SK-N-SH (cell line): ENCODE measurements around the gene SYT1. TPM values are rescaled to one million over a fixed set of nuclear protein-coding genes. Genes with fewer than 3 reads are reported as not detected.
A peak's percentile ranks its signal among the peaks of the same experiment; 100 is the strongest.

Experiments
- CTCF ChIA-PET: fragments of 300-600, 350-600 bp; formaldehyde crosslinking; extraction: SDS; loops from one replicate; lab custom pipeline; 2021; lab: Yijun Ruan, JAX
- POLR2A ChIA-PET: fragments of 350-600 bp; sonication (Branson Sonifier 250); formaldehyde crosslinking; extraction: SDS; loops from one replicate; lab custom pipeline; 2020; ENCODE audit warnings: antibody characterized with exemption, inconsistent platforms; lab: Yijun Ruan, JAX
- DNase-seq: peaks from one replicate; pipeline ENCODE4 v3.0.0; 2012
- H2AFZ ChIP-seq: fragments of 200-600 bp; sonication (generic); 2 replicates; pipeline ENCODE4 v1.8.1; 2016; ENCODE audit warnings: antibody characterized with exemption, mild to moderate bottlenecking, low read depth
- H3F3A ChIP-seq: fragments of 200-600 bp; sonication (generic); replicated peaks from 2 replicates; pipeline ENCODE3; 2016; ENCODE audit warnings: antibody characterized with exemption, mild to moderate bottlenecking; ENCODE audit not compliant: insufficient read depth
- H3K27ac ChIP-seq, 2 experiments: fragments of 200-500 bp in 1 of 2; fragments of 200-600 bp in 1 of 2; sonication (Bioruptor generic) in 1 of 2; sonication (generic), shearing (Covaris generic) in 1 of 2; 2 replicates each; pipeline versions ENCODE4 v1.5.1 to v1.6.1; 2014 to 2016; ENCODE audit warnings: low read depth in 2 of 2, inconsistent platforms in 1 of 2, low read length in 1 of 2, mild to moderate bottlenecking in 1 of 2, mixed read lengths in 1 of 2
- H3K27me3 ChIP-seq: fragments of 200-600 bp; sonication (generic), shearing (Covaris generic); 2 replicates; pipeline ENCODE4 v1.6.1; 2016; ENCODE audit warnings: mixed run types; ENCODE audit not compliant: insufficient read depth
- H3K36me3 ChIP-seq, 2 experiments: fragments of 200-500 bp in 1 of 2; fragments of 200-600 bp in 1 of 2; sonication (Bioruptor generic) in 1 of 2; sonication (generic) in 1 of 2; replicated peaks in 1 of 2; 2 replicates each; pipeline versions ENCODE3 to v1.5.1; 2014 to 2016; ENCODE audit warnings: low read length in 1 of 2, mild to moderate bottlenecking in 1 of 2; ENCODE audit not compliant: insufficient read depth in 2 of 2, control insufficient read depth in 1 of 2
- H3K4me1 ChIP-seq, 2 experiments: fragments of 200-500 bp in 1 of 2; fragments of 200-600 bp in 1 of 2; sonication (Bioruptor generic) in 1 of 2; sonication (generic), shearing (Covaris generic) in 1 of 2; 2 replicates each; pipeline versions ENCODE4 v1.5.1 to v1.6.1; 2014 to 2016; ENCODE audit warnings: low read depth in 1 of 2, low read length in 1 of 2, mixed run types in 1 of 2; ENCODE audit not compliant: insufficient read depth in 2 of 2, control insufficient read depth in 1 of 2
- H3K4me2 ChIP-seq: fragments of 200-600 bp; sonication (generic), shearing (Covaris generic); 2 replicates; pipeline ENCODE4 v1.6.1; 2017; ENCODE audit warnings: mixed run types
- H3K4me3 ChIP-seq, 2 experiments: fragments of 200-500 bp in 1 of 2; fragments of 200-600 bp in 1 of 2; sonication (Bioruptor generic) in 1 of 2; sonication (generic), shearing (Covaris generic) in 1 of 2; 2 replicates each; pipeline versions ENCODE4 v1.5.1 to v1.8.1; 2014 to 2016; ENCODE audit warnings: low read depth in 2 of 2, inconsistent platforms in 1 of 2, low read length in 1 of 2, mild to moderate bottlenecking in 1 of 2, mixed read lengths in 1 of 2, moderate library complexity in 1 of 2
- H3K79me2 ChIP-seq: fragments of 200-600 bp; sonication (generic); 2 replicates; pipeline ENCODE4 v1.8.1; 2017; ENCODE audit warnings: mild to moderate bottlenecking; ENCODE audit not compliant: insufficient read depth
- H3K9ac ChIP-seq: fragments of 200-600 bp; sonication (generic); 2 replicates; pipeline ENCODE4 v1.6.1; 2017; ENCODE audit warnings: mixed run types
- H3K9me2 ChIP-seq: fragments of 200-600 bp; sonication (generic); 2 replicates; pipeline ENCODE4 v1.6.1; 2017; ENCODE audit warnings: mixed run types
- H3K9me3 ChIP-seq: fragments of 200-600 bp; sonication (generic); 2 replicates; pipeline ENCODE4 v1.6.1; 2017; ENCODE audit warnings: mixed run types, mild to moderate bottlenecking, moderate library complexity
- H4K20me1 ChIP-seq: fragments of 200-600 bp; sonication (generic); 2 replicates; pipeline ENCODE4 v1.6.1; 2017; ENCODE audit warnings: mild to moderate bottlenecking, mixed run types; ENCODE audit not compliant: insufficient read depth
- CHD2 ChIP-seq: fragments of 150-350 bp; IDR thresholded peaks from 2 replicates; pipeline ENCODE4 v1.6.1; 2018; ENCODE audit warnings: low read length; ENCODE audit not compliant: partially characterized antibody
- ELF1 ChIP-seq: IDR thresholded peaks from 2 replicates; pipeline ENCODE4 v1.4.0; 2012
- EP300 ChIP-seq, 2 experiments: IDR thresholded peaks; 2 replicates each; pipeline versions ENCODE4 v1.4.0 to v1.6.1; 2012; ENCODE audit warnings: borderline replicate concordance in 1 of 2, low read depth in 1 of 2, low read length in 1 of 2
- EZH2phosphoT487 ChIP-seq: fragments of 200-600 bp; sonication (generic); IDR thresholded peaks from 2 replicates; pipeline ENCODE4 v1.6.1; 2017; ENCODE audit warnings: low read depth, mixed run types, mild to moderate bottlenecking, antibody characterized with exemption, moderate library complexity, borderline replicate concordance
- FOXJ3 ChIP-seq: sonication (generic); formaldehyde crosslinking; IDR thresholded peaks from 2 replicates; pipeline ENCODE4 v1.5.1; 2020; ENCODE audit warnings: mild to moderate bottlenecking, missing genetic modification reagents
- FOXM1 ChIP-seq: IDR thresholded peaks from 2 replicates; pipeline ENCODE4 v1.4.0; 2012; ENCODE audit warnings: low read depth, mild to moderate bottlenecking
- GABPA ChIP-seq: IDR thresholded peaks from 2 replicates; pipeline ENCODE4 v1.4.0; 2012; ENCODE audit warnings: low read depth, mild to moderate bottlenecking
- IRF3 ChIP-seq: fragments of 150-350 bp; IDR thresholded peaks from 2 replicates; pipeline ENCODE4 v1.6.1; 2016; ENCODE audit warnings: mild to moderate bottlenecking, low read depth, low read length
- JUND ChIP-seq: IDR thresholded peaks from 2 replicates; pipeline ENCODE4 v1.4.0; 2012
- MEF2A ChIP-seq: IDR thresholded peaks from 2 replicates; pipeline ENCODE4 v1.4.0; 2012; ENCODE audit warnings: low read depth, borderline replicate concordance
- MXI1 ChIP-seq: IDR thresholded peaks from 2 replicates; pipeline ENCODE4 v1.6.1; 2012; ENCODE audit warnings: mild to moderate bottlenecking, low read depth, low read length, improper control_type of control experiment
- RAD21 ChIP-seq: IDR thresholded peaks from 2 replicates; pipeline ENCODE4 v1.6.1; 2012; ENCODE audit warnings: mild to moderate bottlenecking, low read length
- RCOR1 ChIP-seq: fragments of 150-350 bp; IDR thresholded peaks from 2 replicates; pipeline ENCODE4 v1.6.1; 2017; ENCODE audit warnings: antibody characterized with exemption, low read length
- RFX5 ChIP-seq: IDR thresholded peaks from 2 replicates; pipeline ENCODE4 v1.6.1; 2012; ENCODE audit warnings: mild to moderate bottlenecking, improper control_type of control experiment, low read length
- TCF12 ChIP-seq: IDR thresholded peaks from 2 replicates; pipeline ENCODE4 v1.4.0; 2012
- TEAD4 ChIP-seq: IDR thresholded peaks from 2 replicates; pipeline ENCODE4 v1.4.0; 2012; ENCODE audit warnings: mild to moderate bottlenecking, borderline replicate concordance; ENCODE audit not compliant: insufficient read depth
- YY1 ChIP-seq: IDR thresholded peaks from 2 replicates; pipeline ENCODE4 v1.4.0; 2012; ENCODE audit warnings: low read depth, mild to moderate bottlenecking
- polyA plus RNA-seq, 3 experiments: library from polyadenylated mRNA; depleted of rRNA; stranded (reverse); fragments of >200 nt; gene quantifications; 2 replicates each; pipeline ENCODE4 v1.2.3, GENCODE V29; 2012
- TF ChIP-seq, protein P1 (sequence below): IDR thresholded peaks from 2 replicates; pipeline ENCODE4 v1.4.0; 2012; ENCODE audit warnings: low read depth, borderline replicate concordance
- TF ChIP-seq, protein P2 (sequence below): fragments of 200-600 bp; sonication (generic); IDR thresholded peaks from 2 replicates; pipeline ENCODE4 v1.6.1; 2017; ENCODE audit warnings: antibody characterized with exemption, mild to moderate bottlenecking, moderate library complexity
- TF ChIP-seq, protein P3 (sequence below): IDR thresholded peaks from 2 replicates; pipeline ENCODE4 v1.4.0; 2012; ENCODE audit warnings: low read depth, borderline replicate concordance

The SYT1 gene
- polyA plus RNA-seq, 1 of the 3 experiments (the other 2 are of a cell fraction): 12.7 TPM

GRCh38 chr12:79020106-79020505, 155.5 kb downstream of the SYT1 start (continued):
- no peak for TF ChIP-seq RFX5
- peak; percentile 33; the same call in 1 of the 2 replicates for TF ChIP-seq TEAD4
- TF ChIP-seq MEF2A: no peak
- TF ChIP-seq MXI1: peak; percentile 73; the same call in 1 of the 2 replicates
- peak; percentile 48 for TF ChIP-seq CHD2

DNA sequence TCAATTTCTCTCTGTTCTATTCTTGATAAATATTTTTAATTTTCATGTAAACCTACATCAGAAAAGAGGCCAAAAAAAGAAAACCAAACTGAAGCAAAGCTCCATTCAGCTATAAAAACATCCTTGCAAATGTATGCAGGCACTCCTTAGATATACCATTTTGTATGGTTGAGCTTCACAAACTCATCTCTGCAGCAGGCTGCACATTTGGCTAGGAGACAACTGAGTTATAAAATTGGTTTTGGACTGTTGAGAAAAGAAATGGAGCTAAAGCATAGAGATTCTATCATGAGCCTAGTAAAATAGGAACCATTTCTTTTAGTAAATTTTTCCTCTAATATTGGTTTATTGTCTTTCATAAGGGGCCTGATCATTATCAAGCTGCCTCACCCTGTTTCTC, 156.4 kb downstream of the SYT1 start:
- H3K27ac ChIP-seq: peak overlapping the region in 1 of 2 experiments; percentile 85; a peak in 2 of 4 replicates
- no peaks in the 10 kb centered on the region for H3K27me3 ChIP-seq
- H2AFZ ChIP-seq: no peak overlapping the region
- no peak overlapping the region for H3K4me2 ChIP-seq
- peaks cover 7% of the 10 kb centered on the region for H3F3A ChIP-seq
- POLR2A ChIA-PET: interaction anchor here (0.8 kb wide), 1 partner anchor 157 kb away, joined by 3 read pairs; no protein-coding TSS in a partner anchor
- DNase-seq: no peak
- TF ChIP-seq FOXM1 (no peak), CHD2 (no peak), IRF3 (no peak), TCF12 (no peak), ELF1 (no peak), EP300 (IDR thresholded peaks at IDR 0.05; ENCODE audit: borderline replicate concordance in 1 of 2, low read depth in 1 of 2, low read length in 1 of 2) (no peak), RCOR1 (no peak), YY1 (no peak), GABPA (no peak), FOXJ3 (CRISPR knock-in tag) (no peak), RFX5 (no peak), TEAD4 (no peak), EZH2phosphoT487 (no peak), RAD21 (no peak), JUND (no peak)
- TF ChIP-seq, protein P1, sequence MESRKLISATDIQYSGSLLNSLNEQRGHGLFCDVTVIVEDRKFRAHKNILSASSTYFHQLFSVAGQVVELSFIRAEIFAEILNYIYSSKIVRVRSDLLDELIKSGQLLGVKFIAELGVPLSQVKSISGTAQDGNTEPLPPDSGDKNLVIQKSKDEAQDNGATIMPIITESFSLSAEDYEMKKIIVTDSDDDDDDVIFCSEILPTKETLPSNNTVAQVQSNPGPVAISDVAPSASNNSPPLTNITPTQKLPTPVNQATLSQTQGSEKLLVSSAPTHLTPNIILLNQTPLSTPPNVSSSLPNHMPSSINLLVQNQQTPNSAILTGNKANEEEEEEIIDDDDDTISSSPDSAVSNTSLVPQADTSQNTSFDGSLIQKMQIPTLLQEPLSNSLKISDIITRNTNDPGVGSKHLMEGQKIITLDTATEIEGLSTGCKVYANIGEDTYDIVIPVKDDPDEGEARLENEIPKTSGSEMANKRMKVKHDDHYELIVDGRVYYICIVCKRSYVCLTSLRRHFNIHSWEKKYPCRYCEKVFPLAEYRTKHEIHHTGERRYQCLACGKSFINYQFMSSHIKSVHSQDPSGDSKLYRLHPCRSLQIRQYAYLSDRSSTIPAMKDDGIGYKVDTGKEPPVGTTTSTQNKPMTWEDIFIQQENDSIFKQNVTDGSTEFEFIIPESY: no peak
- TF ChIP-seq, protein P2, sequence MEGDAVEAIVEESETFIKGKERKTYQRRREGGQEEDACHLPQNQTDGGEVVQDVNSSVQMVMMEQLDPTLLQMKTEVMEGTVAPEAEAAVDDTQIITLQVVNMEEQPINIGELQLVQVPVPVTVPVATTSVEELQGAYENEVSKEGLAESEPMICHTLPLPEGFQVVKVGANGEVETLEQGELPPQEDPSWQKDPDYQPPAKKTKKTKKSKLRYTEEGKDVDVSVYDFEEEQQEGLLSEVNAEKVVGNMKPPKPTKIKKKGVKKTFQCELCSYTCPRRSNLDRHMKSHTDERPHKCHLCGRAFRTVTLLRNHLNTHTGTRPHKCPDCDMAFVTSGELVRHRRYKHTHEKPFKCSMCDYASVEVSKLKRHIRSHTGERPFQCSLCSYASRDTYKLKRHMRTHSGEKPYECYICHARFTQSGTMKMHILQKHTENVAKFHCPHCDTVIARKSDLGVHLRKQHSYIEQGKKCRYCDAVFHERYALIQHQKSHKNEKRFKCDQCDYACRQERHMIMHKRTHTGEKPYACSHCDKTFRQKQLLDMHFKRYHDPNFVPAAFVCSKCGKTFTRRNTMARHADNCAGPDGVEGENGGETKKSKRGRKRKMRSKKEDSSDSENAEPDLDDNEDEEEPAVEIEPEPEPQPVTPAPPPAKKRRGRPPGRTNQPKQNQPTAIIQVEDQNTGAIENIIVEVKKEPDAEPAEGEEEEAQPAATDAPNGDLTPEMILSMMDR: no peak
- TF ChIP-seq, protein P3, sequence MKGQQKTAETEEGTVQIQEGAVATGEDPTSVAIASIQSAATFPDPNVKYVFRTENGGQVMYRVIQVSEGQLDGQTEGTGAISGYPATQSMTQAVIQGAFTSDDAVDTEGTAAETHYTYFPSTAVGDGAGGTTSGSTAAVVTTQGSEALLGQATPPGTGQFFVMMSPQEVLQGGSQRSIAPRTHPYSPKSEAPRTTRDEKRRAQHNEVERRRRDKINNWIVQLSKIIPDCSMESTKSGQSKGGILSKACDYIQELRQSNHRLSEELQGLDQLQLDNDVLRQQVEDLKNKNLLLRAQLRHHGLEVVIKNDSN: no peak
- TF ChIP-seq, all 33 proteins: peak for 0
- Histone ChIP-seq H3K4me1 (peaks cover 14 to 26% of the 10 kb centered on the region in 2 experiments; a peak in 3 of 4 replicates), H3K9me3 (no peaks in the 10 kb centered on the region), H4K20me1 (no peaks in the 10 kb centered on the region), H3K4me3 (no peak overlapping the region), H3K36me3 (no peaks in the 10 kb centered on the region), H3K9ac (no peak overlapping the region), H3K79me2 (no peaks in the 10 kb centered on the region), H3K9me2 (no peaks in the 10 kb centered on the region)
- CTCF ChIA-PET: interaction anchor here (1.2 to 1.8 kb wide), 2 partner anchors 20 to 153 kb away, joined by 3 to 5 read pairs; no protein-coding TSS in a partner anchor
